Karpas-422 (cell line): ENCODE results near the gene ELK3. TPM values are rescaled to one million over a fixed set of nuclear protein-coding genes. Genes with fewer than 3 reads are reported as not detected.

Source experiments
- DNase-seq: peaks from one replicate; pipeline ENCODE4 v3.0.0-alpha.2; 2015
- H2AFZ ChIP-seq: fragments of 200-600 bp; sonication (generic); 2 replicates; pipeline ENCODE4 v1.6.1; 2014; ENCODE audit warnings: antibody characterized with exemption, low read length, mixed read lengths
- H3K27ac ChIP-seq: fragments of 200-600 bp; sonication (generic); 2 replicates; pipeline ENCODE4 v1.5.1; 2014; ENCODE audit warnings: mild to moderate bottlenecking, low read length, moderate library complexity
- H3K27me3 ChIP-seq: fragments of 200-600 bp; sonication (generic); 2 replicates; pipeline ENCODE4 v1.6.1; 2014; ENCODE audit warnings: low read length, mixed read lengths
- H3K36me3 ChIP-seq: fragments of 200-600 bp; sonication (generic); 2 replicates; pipeline ENCODE4 v1.6.1; 2014; ENCODE audit warnings: low read length, mixed read lengths; ENCODE audit not compliant: insufficient read depth
- H3K4me1 ChIP-seq: fragments of 200-600 bp; sonication (generic); 2 replicates; pipeline ENCODE4 v1.6.1; 2014; ENCODE audit warnings: mild to moderate bottlenecking, low read length, mixed read lengths
- H3K4me2 ChIP-seq: fragments of 200-600 bp; sonication (generic); 2 replicates; pipeline ENCODE4 v1.6.1; 2014; ENCODE audit warnings: low read length, low read depth, mild to moderate bottlenecking; ENCODE audit not compliant: poor library complexity, severe bottlenecking
- H3K4me3 ChIP-seq: fragments of 200-600 bp; sonication (generic); 2 replicates; pipeline ENCODE4 v1.5.1; 2014; ENCODE audit warnings: mild to moderate bottlenecking, antibody characterized with exemption, low read length, mixed read lengths
- H3K79me2 ChIP-seq: fragments of 200-600 bp; sonication (generic); 2 replicates; pipeline ENCODE4 v1.6.1; 2014; ENCODE audit warnings: mild to moderate bottlenecking, low read length, mixed read lengths
- H3K9ac ChIP-seq: fragments of 200-600 bp; sonication (generic); 2 replicates; pipeline ENCODE4 v1.6.0; 2014; ENCODE audit warnings: low read length
- H3K9me2 ChIP-seq: fragments of 200-600 bp; sonication (generic), shearing (Covaris generic); replicated peaks from 2 replicates; pipeline ENCODE4 v1.6.0; 2014; ENCODE audit warnings: mild to moderate bottlenecking, low read length, moderate library complexity; ENCODE audit not compliant: insufficient read depth
- H3K9me3 ChIP-seq: fragments of 300-700, 200-600 bp; sonication (generic); 2 replicates; pipeline ENCODE4 v1.6.1; 2014; ENCODE audit warnings: low read length, mixed read lengths
- H4K20me1 ChIP-seq: fragments of 200-600 bp; sonication (generic); 2 replicates; pipeline ENCODE4 v1.6.1; 2014; ENCODE audit warnings: mild to moderate bottlenecking, antibody characterized with exemption, low read length, low read depth; ENCODE audit not compliant: insufficient read depth
- total RNA-seq: library from RNA; depleted of rRNA; stranded (reverse); fragments of >200 nt; shearing (Covaris generic); gene quantifications from 2 replicates; pipeline ENCODE4 v1.2.3, GENCODE V29; 2014; ENCODE audit warnings: low replicate concordance

The ELK3 gene
- total RNA-seq, 1 experiment from 2014 or later, result 1.8 TPM

DNA sequence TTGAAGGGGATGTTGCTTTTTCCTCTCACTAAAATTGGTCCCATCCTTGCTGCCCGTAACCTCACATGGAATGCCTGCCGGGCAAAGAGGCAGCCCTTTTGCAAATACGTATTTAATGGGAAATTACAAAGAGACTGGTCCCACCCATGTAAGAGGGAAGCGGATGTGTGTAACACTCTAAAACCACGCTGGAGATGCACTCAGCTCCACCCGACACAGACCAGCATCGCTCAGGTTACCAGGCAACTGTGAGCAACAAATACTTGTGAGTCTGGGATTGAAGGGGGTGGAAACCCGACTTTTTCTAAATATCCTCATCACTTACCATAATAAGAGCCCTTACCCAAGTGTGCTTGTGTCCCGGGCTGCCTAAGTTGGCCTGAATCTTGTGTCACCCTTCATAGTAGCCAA lies 47.7 kb downstream of the ELK3 start:
- no peak overlapping the region for H3K4me3 ChIP-seq
- H3K9ac ChIP-seq, result no peak overlapping the region
- no peak overlapping the region for H3K27ac ChIP-seq
- no peak for DNase-seq
- no peaks in the 10 kb centered on the region for H3K9me3 ChIP-seq
- no peaks in the 10 kb centered on the region for H3K4me1 ChIP-seq
- no peak overlapping the region for H3K4me2 ChIP-seq
- 0 out of 2 replicates have a peak, but pooled peaks cover 3% of the 10 kb centered on the region for H4K20me1 ChIP-seq
- H3K36me3 ChIP-seq, result no peaks in the 10 kb centered on the region
- no peaks in the 10 kb centered on the region for H3K9me2 ChIP-seq
- no peaks in the 10 kb centered on the region for H3K27me3 ChIP-seq
- no peak overlapping the region for H2AFZ ChIP-seq
- H3K79me2 ChIP-seq, result no peaks in the 10 kb centered on the region

DNA sequence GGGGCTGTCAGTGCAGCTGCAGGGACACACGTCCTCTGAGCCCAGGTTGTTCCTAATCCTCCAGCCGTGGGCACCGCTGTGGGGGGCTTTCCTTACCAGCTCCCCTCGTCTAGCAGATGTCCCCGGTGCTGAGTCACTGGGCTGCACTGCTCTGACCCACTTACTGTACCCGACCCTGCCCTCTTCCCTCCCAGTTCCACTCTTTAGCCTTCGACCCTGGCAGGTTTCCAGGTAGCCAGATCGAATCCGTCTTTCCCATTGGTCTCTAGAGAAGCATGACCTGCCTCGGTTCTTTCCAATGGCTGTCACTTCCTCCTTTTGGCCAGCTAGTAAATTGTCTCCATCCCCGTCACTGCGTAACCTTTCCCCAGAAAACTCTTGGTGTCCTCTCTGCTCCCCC lies 48.4 kb downstream of the ELK3 start:
- no peaks in the 10 kb centered on the region for H3K9me2 ChIP-seq
- H3K4me1 ChIP-seq, result no peaks in the 10 kb centered on the region
- 0 out of 2 replicates have a peak, but pooled peaks cover 3% of the 10 kb centered on the region for H4K20me1 ChIP-seq
- no peak overlapping the region for H3K27ac ChIP-seq
- H2AFZ ChIP-seq, result no peak overlapping the region
- no peak overlapping the region for H3K9ac ChIP-seq
- DNase-seq, result no peak
- no peaks in the 10 kb centered on the region for H3K27me3 ChIP-seq
- no peak overlapping the region for H3K4me2 ChIP-seq
- no peaks in the 10 kb centered on the region for H3K9me3 ChIP-seq
- no peak overlapping the region for H3K4me3 ChIP-seq
- no peaks in the 10 kb centered on the region for H3K36me3 ChIP-seq
- H3K79me2 ChIP-seq, result no peaks in the 10 kb centered on the region

DNA sequence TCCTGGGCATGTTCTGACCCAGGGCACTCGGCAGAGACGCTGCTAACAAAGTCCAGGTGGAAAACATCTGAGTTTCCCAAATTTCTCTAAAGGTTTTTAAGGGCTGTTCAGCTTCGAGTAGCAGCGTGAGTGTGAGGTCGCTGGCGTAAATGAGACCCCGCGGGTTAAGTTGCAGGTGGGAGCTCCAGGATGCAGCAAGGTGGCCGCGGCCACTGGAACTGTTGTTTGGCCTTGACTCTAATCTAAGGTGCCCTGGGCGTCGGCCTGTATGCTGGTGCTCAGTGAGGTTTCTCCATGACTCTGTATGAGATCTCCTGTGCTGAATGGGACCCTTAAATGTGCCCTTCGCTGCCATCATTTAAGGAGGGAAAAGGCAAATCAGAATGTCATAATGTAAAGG lies 50.7 kb downstream of the ELK3 start:
- H3K27me3 ChIP-seq, result no peaks in the 10 kb centered on the region
- no peaks in the 10 kb centered on the region for H3K36me3 ChIP-seq
- no peaks in the 10 kb centered on the region for H3K4me1 ChIP-seq

GRCh38 chr12:96246926-96247505 lies 52.8 kb downstream of the ELK3 start:
- Histone ChIP-seq H3K27me3 (no peaks in the 10 kb centered on the region), H4K20me1 (0 out of 2 replicates have a peak, but pooled peaks cover 3% of the 10 kb centered on the region), H3K9me2 (no peaks in the 10 kb centered on the region), H3K4me2 (no peak overlapping the region), H3K27ac (no peak overlapping the region), H2AFZ (no peak overlapping the region), H3K36me3 (no peaks in the 10 kb centered on the region), H3K9me3 (no peaks in the 10 kb centered on the region), H3K4me1 (no peaks in the 10 kb centered on the region), H3K4me3 (no peak overlapping the region), H3K9ac (no peak overlapping the region), H3K79me2 (no peaks in the 10 kb centered on the region)
- no peak for DNase-seq

More for the DNA sequence above, 50.7 kb downstream of the ELK3 start:
- DNase-seq, result no peak
- no peak overlapping the region for H3K4me3 ChIP-seq
- no peaks in the 10 kb centered on the region for H3K9me2 ChIP-seq
- no peaks in the 10 kb centered on the region for H3K79me2 ChIP-seq
- H4K20me1 ChIP-seq, result 0 out of 2 replicates have a peak, but pooled peaks cover 3% of the 10 kb centered on the region
- H3K4me2 ChIP-seq, result no peak overlapping the region
- no peak overlapping the region for H3K27ac ChIP-seq
- no peaks in the 10 kb centered on the region for H3K9me3 ChIP-seq
- no peak overlapping the region for H3K9ac ChIP-seq
- no peak overlapping the region for H2AFZ ChIP-seq

- no peak overlapping the region for H3K4me2 ChIP-seq
- H3K9ac ChIP-seq, result no peak overlapping the region
- H2AFZ ChIP-seq, result no peak overlapping the region
- no peak overlapping the region for H3K4me3 ChIP-seq
- H3K9me2 ChIP-seq, result no peaks in the 10 kb centered on the region
- no peaks in the 10 kb centered on the region for H3K4me1 ChIP-seq
- no peaks in the 10 kb centered on the region for H3K79me2 ChIP-seq
- no peak overlapping the region for H3K27ac ChIP-seq
- no peaks in the 10 kb centered on the region for H3K9me3 ChIP-seq
- no peak for DNase-seq
- H4K20me1 ChIP-seq, result 0 out of 2 replicates have a peak, but pooled peaks cover under 1% of the 10 kb centered on the region
- no peaks in the 10 kb centered on the region for H3K27me3 ChIP-seq
- no peaks in the 10 kb centered on the region for H3K36me3 ChIP-seq
These were observed 53.4 kb downstream of the ELK3 start for GRCh38 chr12:96247563-96247962.

DNA sequence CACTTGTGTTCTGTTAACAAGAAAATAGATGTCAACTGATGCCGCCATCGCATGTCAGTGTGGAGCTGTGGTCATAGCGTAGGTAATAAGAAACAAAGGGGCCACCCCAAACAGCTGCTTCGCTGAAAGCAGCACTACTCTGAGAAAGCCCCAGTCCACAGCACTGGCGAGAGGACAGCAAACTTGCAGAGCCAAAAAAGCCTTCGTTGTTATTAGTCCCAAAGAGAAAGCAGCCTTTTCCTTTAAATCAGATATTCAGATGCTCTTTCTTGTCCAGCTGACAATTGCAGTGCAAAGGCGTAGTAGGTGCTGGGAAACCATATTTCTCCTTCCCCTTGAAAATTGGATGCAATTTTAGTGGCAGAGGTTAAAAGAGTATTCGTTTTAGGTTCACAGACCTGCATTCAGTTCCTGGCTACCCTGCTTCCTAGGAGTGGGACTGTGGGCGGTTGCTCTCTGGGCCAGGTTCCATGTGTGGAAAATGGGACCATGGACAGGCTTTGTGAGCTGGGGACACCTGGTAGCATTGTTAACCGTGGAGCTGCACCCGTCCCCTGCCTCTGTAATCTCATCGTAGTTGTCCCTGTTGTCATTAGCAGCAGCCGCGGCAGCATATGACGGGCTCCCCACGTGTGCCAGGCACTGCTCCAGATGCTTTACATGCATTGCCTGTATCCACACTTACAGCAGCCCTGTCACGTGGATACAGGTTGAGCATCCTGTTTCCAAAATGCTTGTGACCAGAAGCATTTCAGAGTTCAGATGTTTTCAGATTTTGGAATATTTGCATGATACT lies 54.2 kb downstream of the ELK3 start:
- no peaks in the 10 kb centered on the region for H3K4me1 ChIP-seq
- no peaks in the 10 kb centered on the region for H3K79me2 ChIP-seq
- no peak for DNase-seq
- no peaks in the 10 kb centered on the region for H3K27me3 ChIP-seq
- no peak overlapping the region for H3K4me2 ChIP-seq
- no peaks in the 10 kb centered on the region for H3K9me3 ChIP-seq
- H3K27ac ChIP-seq, result no peak overlapping the region
- H2AFZ ChIP-seq, result no peak overlapping the region
- no peaks in the 10 kb centered on the region for H3K9me2 ChIP-seq
- H3K36me3 ChIP-seq, result no peaks in the 10 kb centered on the region
- H4K20me1 ChIP-seq, result no peaks in the 10 kb centered on the region
- no peak overlapping the region for H3K4me3 ChIP-seq
- no peak overlapping the region for H3K9ac ChIP-seq

GRCh38 chr12:96249196-96250118 lies 55.3 kb downstream of the ELK3 start:
- Histone ChIP-seq H4K20me1 (no peaks in the 10 kb centered on the region), H3K27ac (no peak overlapping the region), H3K4me2 (no peak overlapping the region), H3K9me2 (no peaks in the 10 kb centered on the region), H3K4me3 (no peak overlapping the region), H2AFZ (no peak overlapping the region), H3K27me3 (no peaks in the 10 kb centered on the region), H3K36me3 (no peaks in the 10 kb centered on the region), H3K79me2 (no peaks in the 10 kb centered on the region), H3K9me3 (no peaks in the 10 kb centered on the region), H3K4me1 (no peaks in the 10 kb centered on the region), H3K9ac (no peak overlapping the region)
- no peak for DNase-seq
